K562 (cell line): Measurements from ENCODE around the gene PLEKHA7. TPM values are rescaled to one million over a fixed set of nuclear protein-coding genes. Genes with fewer than 3 reads are reported as not detected.

ENCODE experiments used
- ATAC-seq: fragments of 200-7000 bp; cut with Tn5 transposase; 3 replicates; pipeline ENCODE4 v1.9.1; 2020; ENCODE audit warnings: moderate library complexity
- BruUV-seq: library from RNA; stranded (reverse); fragments of 400-500 nt; replicated peaks from 2 replicates; lab custom pipeline; 2021; lab: Mats Ljungman, UMichigan
- CTCF ChIA-PET: fragments of 300-600 bp; formaldehyde crosslinking; extraction: SDS; loops from one replicate; lab custom pipeline; 2021; ENCODE audit warnings: low intra/inter-chr PET ratio; lab: Yijun Ruan, JAX
- POLR2A ChIA-PET: fragments of 300-600, 350-650 bp; sonication (Branson Sonifier 250); formaldehyde crosslinking; extraction: SDS; loops from one replicate; lab custom pipeline; 2021; ENCODE audit warnings: antibody characterized with exemption, inconsistent platforms; lab: Yijun Ruan, JAX
- DNase-seq, 4 experiments: peaks; one replicate each; pipeline versions ENCODE4 v3.0.0 to v3.0.0-alpha.2; 2011 to 2018; ENCODE audit warnings: low spot score in 3 of 4, mixed read lengths in 3 of 4; ENCODE audit errors: extremely low read depth in 1 of 4
- FAIRE-seq: peaks from 2 replicates; lab custom pipeline; 2011; peaks lifted over from hg19 to GRCh38; lab: Jason Lieb, UNC
- H2AFZ ChIP-seq: 2 replicates; pipeline ENCODE4 v1.6.0; 2011; ENCODE audit warnings: low read depth, low read length, control low read depth, inconsistent platforms
- H3K27ac ChIP-seq: fragments of 200-600 bp; 3 replicates; pipeline ENCODE4 v1.8.0; 2011; ENCODE audit warnings: low read depth, mild to moderate bottlenecking, control low read depth, inconsistent platforms, low read length, moderate library complexity, mixed read lengths; ENCODE audit errors: extremely low read depth
- H3K27me3 ChIP-seq, 2 experiments: fragments of 300-600 bp in 1 of 2; 2 replicates in 1 of 2; 3 replicates in 1 of 2; pipeline versions ENCODE4 v1.6.0 to v1.8.0; 2011; ENCODE audit warnings: inconsistent platforms in 2 of 2, low read length in 2 of 2, mild to moderate bottlenecking in 1 of 2, mixed read lengths in 1 of 2, moderate library complexity in 1 of 2; ENCODE audit not compliant: control insufficient read depth in 2 of 2, insufficient read depth in 2 of 2
- H3K36me3 ChIP-seq: fragments of 300-600 bp; 3 replicates; pipeline ENCODE4 v1.8.0; 2011; ENCODE audit warnings: mild to moderate bottlenecking, low read length, inconsistent platforms; ENCODE audit not compliant: control insufficient read depth, insufficient read depth
- H3K4me1 ChIP-seq, 2 experiments: fragments of 200-600 bp in 1 of 2; replicated peaks in 1 of 2; 2 replicates in 1 of 2; 3 replicates in 1 of 2; pipeline versions ENCODE4 v1.5.1 to v1.8.0; 2011; ENCODE audit warnings: inconsistent platforms in 2 of 2, low read length in 2 of 2, mild to moderate bottlenecking in 1 of 2, mixed read lengths in 1 of 2, moderate library complexity in 1 of 2; ENCODE audit not compliant: control insufficient read depth in 2 of 2, insufficient read depth in 2 of 2
- H3K4me2 ChIP-seq: 2 replicates; pipeline ENCODE4 v1.6.1; 2011; ENCODE audit warnings: low read length, control low read depth, inconsistent platforms, mixed read lengths; ENCODE audit not compliant: insufficient read depth
- H3K4me3 ChIP-seq: fragments of 200-600 bp; sonication (generic), shearing (Covaris generic); 2 replicates; pipeline ENCODE4 v1.5.1; 2016; ENCODE audit warnings: control low read depth, inconsistent platforms
- H3K79me2 ChIP-seq: fragments of 200-600 bp; 3 replicates; pipeline ENCODE4 v1.8.0; 2011; ENCODE audit warnings: low read length, inconsistent platforms; ENCODE audit not compliant: control insufficient read depth, insufficient read depth
- H3K9ac ChIP-seq, 2 experiments: 2 replicates each; pipeline versions ENCODE4 v1.6.0 to v1.6.1; 2011; ENCODE audit warnings: low read depth in 2 of 2, low read length in 2 of 2, control low read depth in 1 of 2, inconsistent platforms in 1 of 2, mild to moderate bottlenecking in 1 of 2, mixed read lengths in 1 of 2; ENCODE audit not compliant: insufficient read depth in 1 of 2
- H3K9me1 ChIP-seq: one replicate; pipeline ENCODE4 v1.6.0; 2011; ENCODE audit warnings: inconsistent platforms, mild to moderate bottlenecking, low read length, moderate library complexity; ENCODE audit not compliant: control insufficient read depth, insufficient read depth
- H3K9me3 ChIP-seq: replicated peaks from 2 replicates; pipeline ENCODE4 v1.5.1; 2011; ENCODE audit warnings: low read depth, low read length, inconsistent platforms; ENCODE audit not compliant: control insufficient read depth, insufficient read depth
- H4K20me1 ChIP-seq: replicated peaks from 2 replicates; pipeline ENCODE4 v1.6.1; 2011; ENCODE audit warnings: low read length, inconsistent platforms, mixed read lengths; ENCODE audit not compliant: control insufficient read depth, insufficient read depth
- ARNT ChIP-seq, 2 experiments: fragments of 450-650 bp; IDR thresholded peaks; 2 replicates each; pipeline ENCODE4 v1.6.1; 2016; ENCODE audit warnings: mild to moderate bottlenecking in 1 of 2
- FOXK2 ChIP-seq, 2 experiments: fragments of 450-650 bp; IDR thresholded peaks in 1 of 2; conservative IDR thresholded peaks in 1 of 2; 2 replicates each; pipeline ENCODE4 v1.6.1; 2016; ENCODE audit warnings: low read depth in 2 of 2, mild to moderate bottlenecking in 1 of 2
- IRF9 ChIP-seq: fragments of 450-650 bp; IDR thresholded peaks from 2 replicates; pipeline ENCODE4 v1.6.1; 2016; ENCODE audit warnings: missing biosample characterization, missing genetic modification characterization
- MCM5 ChIP-seq: fragments of 450-650 bp; IDR thresholded peaks from 2 replicates; pipeline ENCODE4 v1.6.1; 2016; ENCODE audit warnings: low read depth
- POLR2AphosphoS2 ChIP-seq: IDR thresholded peaks from 2 replicates; pipeline ENCODE4 v1.6.1; 2012; ENCODE audit warnings: low read length, improper control_type of control experiment
- SPI1 ChIP-seq: IDR thresholded peaks from 2 replicates; pipeline ENCODE4 v1.6.1; 2011; ENCODE audit warnings: low read depth, low read length, control low read depth, borderline replicate concordance
- XRCC3 ChIP-seq: fragments of 450-650 bp; IDR thresholded peaks from 2 replicates; pipeline ENCODE4 v1.6.1; 2017; ENCODE audit warnings: mild to moderate bottlenecking, moderate library complexity
- ZNF584 ChIP-seq: fragments of 200-800 bp; sonication (Bioruptor generic); IDR thresholded peaks from 2 replicates; pipeline ENCODE4 v1.6.1; 2016; ENCODE audit warnings: low read depth, mild to moderate bottlenecking, missing genetic modification characterization, missing compliant biosample characterization
- WGBS: fragments of 100-300 bp; shearing (Covaris generic); methylation state at CpG from one replicate; pipeline ENCODE4 v1.1.6; 2016; ENCODE audit warnings: low coverage, mixed read lengths; ENCODE audit not compliant: insufficient coverage; ENCODE audit errors: missing lambda C conversion rate; 5-methylcytosine and 5-hydroxymethylcytosine counted together
- in situ Hi-C: fragments of 300-500 bp; cut with MboI; formaldehyde crosslinking; loops from 4 replicates; pipeline ENCODE4 v1.15.0; 2018; ENCODE audit warnings: inconsistent platforms, mixed read lengths
- intact Hi-C: fragments of 100-400 bp; cut with micrococcal nuclease; formaldehyde crosslinking; loops from 2 replicates; pipeline ENCODE4 v1.14.2; 2022
- polyA plus RNA-seq, 8 experiments: library from polyadenylated mRNA; depleted of rRNA in 4 of 8; stranded (reverse) in 5 of 8; unstranded in 3 of 8; fragments of >200 nt; fragmentation: Nextera tagmentation in 2 of 8; fragmentation: Illumina TruSeq in 1 of 8; extraction: Ambion mirVana in 2 of 8; extraction: Trizol in 1 of 8; gene quantifications; 2 replicates each; pipeline versions ENCODE4 v1.2.1 to v1.2.3, GENCODE V29; 2011 to 2014; ENCODE audit warnings: inconsistent platforms in 1 of 8, missing spikeins in 1 of 8
- total RNA-seq, 7 experiments: library from RNA; depleted of rRNA in 6 of 7; stranded (reverse); fragments of >200 nt in 6 of 7; fragmentation: Illumina TruSeq in 2 of 7; extraction: Trizol in 2 of 7; gene quantifications; 2 replicates each; pipeline versions ENCODE4 v1.2.1 to v1.2.3, GENCODE V29; 2011 to 2021; ENCODE audit warnings: low replicate concordance in 1 of 7
- TF ChIP-seq, protein P1 (sequence below): fragments of 250-450 bp; sonication (Bioruptor Pico); IDR thresholded peaks from 2 replicates; pipeline ENCODE4 v1.8.0; 2022; ENCODE audit warnings: inconsistent platforms, mild to moderate bottlenecking, moderate library complexity, borderline replicate concordance

PLEKHA7 gene
- total and polyA plus RNA-seq, 9 of the 15 experiments (the other 6 are each of a cell fraction or from before 2014, with no cell fraction given): 0.06 to 0.77 (median 0.20) TPM; not detected in 1

- TF ChIP-seq, protein P1, sequence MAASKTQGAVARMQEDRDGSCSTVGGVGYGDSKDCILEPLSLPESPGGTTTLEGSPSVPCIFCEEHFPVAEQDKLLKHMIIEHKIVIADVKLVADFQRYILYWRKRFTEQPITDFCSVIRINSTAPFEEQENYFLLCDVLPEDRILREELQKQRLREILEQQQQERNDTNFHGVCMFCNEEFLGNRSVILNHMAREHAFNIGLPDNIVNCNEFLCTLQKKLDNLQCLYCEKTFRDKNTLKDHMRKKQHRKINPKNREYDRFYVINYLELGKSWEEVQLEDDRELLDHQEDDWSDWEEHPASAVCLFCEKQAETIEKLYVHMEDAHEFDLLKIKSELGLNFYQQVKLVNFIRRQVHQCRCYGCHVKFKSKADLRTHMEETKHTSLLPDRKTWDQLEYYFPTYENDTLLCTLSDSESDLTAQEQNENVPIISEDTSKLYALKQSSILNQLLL (CRISPR knock-in tag): no peak
- TF ChIP-seq, all 486 proteins: peak for 0
These were observed 120.7 kb downstream of the PLEKHA7 start (continued) for GRCh38 chr11:16893456-16894066.

DNA sequence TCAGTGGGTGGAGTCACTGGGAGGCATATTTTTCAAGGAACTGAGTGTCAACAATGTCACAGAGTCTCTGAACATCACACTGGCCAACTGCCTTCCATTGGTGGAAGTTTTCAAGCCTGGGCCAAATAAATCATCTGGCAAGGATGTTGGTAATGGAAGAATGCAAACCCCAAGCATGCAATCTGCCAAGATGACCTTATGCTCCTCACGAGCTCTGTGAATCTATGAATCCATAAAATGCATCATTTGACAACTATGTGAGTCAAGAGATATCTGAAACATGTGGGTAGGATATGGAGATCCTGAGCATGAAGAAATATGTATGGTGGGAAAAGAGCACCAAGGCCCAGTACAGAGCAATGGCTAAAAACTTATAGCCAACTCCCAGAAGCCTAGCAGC is 122.2 kb downstream of the PLEKHA7 start:
- Histone ChIP-seq H3K4me1 (no peaks in the 10 kb centered on the region; a peak in 1 of 5 replicates), H3K4me2 (no peak overlapping the region), H3K79me2 (no peaks in the 10 kb centered on the region), H3K9me3 (no peaks in the 10 kb centered on the region), H3K27me3 (peaks cover 0 to 13% of the 10 kb centered on the region in 2 experiments; a peak in 2 of 5 replicates), H2AFZ (no peak overlapping the region), H4K20me1 (no peaks in the 10 kb centered on the region), H3K9ac (no peak overlapping the region), H3K36me3 (no peaks in the 10 kb centered on the region), H3K27ac (no peak overlapping the region), H3K4me3 (no peak overlapping the region), H3K9me1 (no peaks in the 10 kb centered on the region)
- FAIRE-seq (no peak), DNase-seq (no peak), ATAC-seq (no peak)
- in situ Hi-C loops: no loop called here
- 0% methylated on average over 1 of the region's 1 CpG for WGBS
- TF ChIP-seq FOXK2 (conservative IDR thresholded peaks at IDR 0.05 in 1 of 2, IDR thresholded peaks at IDR 0.05 in 1 of 2; ENCODE audit: low read depth in 2 of 2) (no peak), ARNT (IDR thresholded peaks at IDR 0.05) (no peak), SPI1 (no peak), POLR2AphosphoS2 (no peak), ZNF584 (CRISPR knock-in tag) (no peak), XRCC3 (no peak), MCM5 (no peak), IRF9 (tag) (no peak)
- POLR2A ChIA-PET: interaction anchor here (0.9 kb wide), 2 partner anchors 8 to 145 kb away, joined by 3 to 5 read pairs; no protein-coding TSS in a partner anchor
- no TSS peak for BruUV-seq
- intact Hi-C loops: no loop called here
- CTCF ChIA-PET: no interaction called here
